HL-60 (cell line): ENCODE data around the gene COL4A2.

Experiments
- DNase-seq, 2 experiments: peaks; one replicate each; pipeline ENCODE4 v3.0.0-alpha.2; 2010 to 2020; ENCODE audit warnings: low read depth in 1 of 2, low spot score in 1 of 2
- H3K27ac ChIP-seq: fragments of 250-450 bp; sonication (Bioruptor Pico); replicated peaks from 2 replicates; pipeline ENCODE4 v1.5.1; 2020; ENCODE audit warnings: mild to moderate bottlenecking, moderate library complexity
- H3K27me3 ChIP-seq: fragments of 250-450 bp; sonication (Bioruptor Pico); 2 replicates; pipeline ENCODE4 v1.5.1; 2021; ENCODE audit warnings: mild to moderate bottlenecking, moderate library complexity; ENCODE audit not compliant: insufficient read depth, poor library complexity, severe bottlenecking
- H3K4me3 ChIP-seq: replicated peaks from 2 replicates; pipeline ENCODE4 v1.5.1; 2011; ENCODE audit warnings: mild to moderate bottlenecking, control low read depth, low read length; ENCODE audit not compliant: insufficient read depth
- GABPA ChIP-seq: IDR thresholded peaks from 2 replicates; pipeline ENCODE4 v1.6.1; 2012; ENCODE audit warnings: low read depth
- POLR2AphosphoS5 ChIP-seq: IDR thresholded peaks from 2 replicates; pipeline ENCODE4 v1.6.1; 2012; ENCODE audit warnings: low read depth
- SPI1 ChIP-seq: IDR thresholded peaks from 2 replicates; pipeline ENCODE4 v1.6.1; 2012; ENCODE audit warnings: low read depth, mild to moderate bottlenecking, borderline replicate concordance
- TF ChIP-seq, protein P1 (sequence below): IDR thresholded peaks from 2 replicates; pipeline ENCODE4 v1.6.1; 2012; ENCODE audit warnings: low read depth; ENCODE audit not compliant: insufficient replicate concordance
- TF ChIP-seq, protein P2 (sequence below): IDR thresholded peaks from one replicate; pipeline ENCODE4 v1.5.1; 2011; ENCODE audit warnings: low read length, control low read depth, inconsistent platforms; ENCODE audit not compliant: insufficient read depth

COL4A2 gene

DNA sequence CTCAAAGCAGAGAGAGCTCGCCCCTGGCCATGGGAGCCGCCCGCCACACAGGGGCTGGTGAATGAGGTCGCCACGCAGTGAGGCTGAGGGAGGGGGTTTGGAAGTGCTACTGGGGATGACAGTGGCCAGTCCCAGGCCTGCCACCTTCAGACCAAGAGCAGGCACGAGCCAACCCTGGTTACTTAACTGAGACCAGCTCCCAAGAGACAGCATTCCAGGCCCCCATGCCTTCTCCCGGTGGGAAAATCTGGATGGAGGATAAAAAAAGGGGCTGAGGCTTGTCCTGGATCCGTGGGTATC lies 211.1 kb downstream of the COL4A2 start:
- Histone ChIP-seq H3K27ac (no peak overlapping the region), H3K4me3 (no peak overlapping the region), H3K27me3 (no peaks in the 10 kb centered on the region)
- no peak for DNase-seq
- TF ChIP-seq SPI1 (no peak), GABPA (no peak), POLR2AphosphoS5 (no peak)
- TF ChIP-seq, protein P1, sequence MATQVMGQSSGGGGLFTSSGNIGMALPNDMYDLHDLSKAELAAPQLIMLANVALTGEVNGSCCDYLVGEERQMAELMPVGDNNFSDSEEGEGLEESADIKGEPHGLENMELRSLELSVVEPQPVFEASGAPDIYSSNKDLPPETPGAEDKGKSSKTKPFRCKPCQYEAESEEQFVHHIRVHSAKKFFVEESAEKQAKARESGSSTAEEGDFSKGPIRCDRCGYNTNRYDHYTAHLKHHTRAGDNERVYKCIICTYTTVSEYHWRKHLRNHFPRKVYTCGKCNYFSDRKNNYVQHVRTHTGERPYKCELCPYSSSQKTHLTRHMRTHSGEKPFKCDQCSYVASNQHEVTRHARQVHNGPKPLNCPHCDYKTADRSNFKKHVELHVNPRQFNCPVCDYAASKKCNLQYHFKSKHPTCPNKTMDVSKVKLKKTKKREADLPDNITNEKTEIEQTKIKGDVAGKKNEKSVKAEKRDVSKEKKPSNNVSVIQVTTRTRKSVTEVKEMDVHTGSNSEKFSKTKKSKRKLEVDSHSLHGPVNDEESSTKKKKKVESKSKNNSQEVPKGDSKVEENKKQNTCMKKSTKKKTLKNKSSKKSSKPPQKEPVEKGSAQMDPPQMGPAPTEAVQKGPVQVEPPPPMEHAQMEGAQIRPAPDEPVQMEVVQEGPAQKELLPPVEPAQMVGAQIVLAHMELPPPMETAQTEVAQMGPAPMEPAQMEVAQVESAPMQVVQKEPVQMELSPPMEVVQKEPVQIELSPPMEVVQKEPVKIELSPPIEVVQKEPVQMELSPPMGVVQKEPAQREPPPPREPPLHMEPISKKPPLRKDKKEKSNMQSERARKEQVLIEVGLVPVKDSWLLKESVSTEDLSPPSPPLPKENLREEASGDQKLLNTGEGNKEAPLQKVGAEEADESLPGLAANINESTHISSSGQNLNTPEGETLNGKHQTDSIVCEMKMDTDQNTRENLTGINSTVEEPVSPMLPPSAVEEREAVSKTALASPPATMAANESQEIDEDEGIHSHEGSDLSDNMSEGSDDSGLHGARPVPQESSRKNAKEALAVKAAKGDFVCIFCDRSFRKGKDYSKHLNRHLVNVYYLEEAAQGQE = no peak
- TF ChIP-seq, protein P2, sequence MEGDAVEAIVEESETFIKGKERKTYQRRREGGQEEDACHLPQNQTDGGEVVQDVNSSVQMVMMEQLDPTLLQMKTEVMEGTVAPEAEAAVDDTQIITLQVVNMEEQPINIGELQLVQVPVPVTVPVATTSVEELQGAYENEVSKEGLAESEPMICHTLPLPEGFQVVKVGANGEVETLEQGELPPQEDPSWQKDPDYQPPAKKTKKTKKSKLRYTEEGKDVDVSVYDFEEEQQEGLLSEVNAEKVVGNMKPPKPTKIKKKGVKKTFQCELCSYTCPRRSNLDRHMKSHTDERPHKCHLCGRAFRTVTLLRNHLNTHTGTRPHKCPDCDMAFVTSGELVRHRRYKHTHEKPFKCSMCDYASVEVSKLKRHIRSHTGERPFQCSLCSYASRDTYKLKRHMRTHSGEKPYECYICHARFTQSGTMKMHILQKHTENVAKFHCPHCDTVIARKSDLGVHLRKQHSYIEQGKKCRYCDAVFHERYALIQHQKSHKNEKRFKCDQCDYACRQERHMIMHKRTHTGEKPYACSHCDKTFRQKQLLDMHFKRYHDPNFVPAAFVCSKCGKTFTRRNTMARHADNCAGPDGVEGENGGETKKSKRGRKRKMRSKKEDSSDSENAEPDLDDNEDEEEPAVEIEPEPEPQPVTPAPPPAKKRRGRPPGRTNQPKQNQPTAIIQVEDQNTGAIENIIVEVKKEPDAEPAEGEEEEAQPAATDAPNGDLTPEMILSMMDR = no peak

DNA sequence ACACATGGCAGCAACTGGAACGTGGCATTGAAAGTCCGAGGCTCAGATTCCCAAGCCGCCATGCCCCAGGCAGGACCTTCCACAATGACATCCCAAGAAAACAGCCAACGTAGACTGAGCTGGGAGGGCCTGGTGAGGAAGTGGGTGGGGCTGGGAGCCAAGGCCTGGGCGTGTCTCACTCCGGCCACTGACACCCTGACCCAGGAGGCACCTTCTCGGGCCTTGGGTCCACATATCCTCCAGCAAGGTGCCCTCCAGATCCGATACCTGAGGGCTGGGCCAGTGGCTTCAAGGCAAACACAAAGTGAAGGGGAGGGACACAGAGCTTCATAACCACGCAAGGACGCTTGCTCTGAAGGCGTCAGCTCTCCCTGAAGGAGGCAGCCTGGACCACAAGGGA lies 211.5 kb downstream of the COL4A2 start:
- TF ChIP-seq POLR2AphosphoS5 (no peak), GABPA (no peak), SPI1 (no peak)
- TF ChIP-seq, protein P1 = no peak
- TF ChIP-seq, protein P2 = no peak
- no peak for DNase-seq
- Histone ChIP-seq H3K27ac (no peak overlapping the region), H3K27me3 (no peaks in the 10 kb centered on the region), H3K4me3 (no peak overlapping the region)

DNA sequence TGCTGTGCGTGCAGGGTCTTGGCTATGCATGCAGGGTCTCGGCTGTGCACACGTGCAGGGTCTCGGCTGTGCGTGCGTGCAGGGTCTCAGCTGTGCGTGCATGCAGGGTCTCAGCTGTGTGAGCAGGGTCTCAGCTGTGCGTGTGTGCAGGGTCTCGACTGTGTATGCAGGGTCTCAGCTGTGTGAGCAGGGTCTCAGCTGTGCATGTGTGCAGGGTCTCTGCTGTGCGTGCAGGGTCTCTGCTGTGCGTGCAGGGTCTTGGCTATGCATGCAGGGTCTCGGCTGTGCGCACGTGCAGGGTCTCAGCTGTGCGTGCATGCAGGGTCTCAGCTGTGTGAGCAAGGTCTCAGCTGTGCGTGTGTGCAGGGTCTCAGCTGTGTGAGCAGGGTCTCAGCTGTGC lies 212.0 kb downstream of the COL4A2 start:
- H3K27me3 ChIP-seq = no peaks in the 10 kb centered on the region
- DNase-seq = no peak
- H3K27ac ChIP-seq = no peak overlapping the region
- TF ChIP-seq, protein P1 = no peak
- TF ChIP-seq GABPA (no peak), POLR2AphosphoS5 (no peak), SPI1 (no peak)
- TF ChIP-seq, protein P2 = no peak
- H3K4me3 ChIP-seq = no peak overlapping the region
